ENCODE results near the gene WDSUB1. TPM values are rescaled to one million over a fixed set of nuclear protein-coding genes. Genes with fewer than 3 reads are reported as not detected.

The WDSUB1 gene
- total and polyA plus RNA-seq, 2 of the 4 experiments (the other 2 are of a cell fraction): 4.8 to 5.2 TPM

GRCh38 chr2:159225025-159226016 lies 61.2 kb downstream of the WDSUB1 start (continued):
- TF ChIP-seq FOS (IDR thresholded peaks at IDR 0.05; ENCODE audit: low read depth, low read length) (no peak), RAD21 (IDR thresholded peaks at IDR 0.05; ENCODE audit: low read length) (no peak)

- no TSS peak for BruUV-seq (replicated peaks)
- no peak overlapping the region for H3K56ac ChIP-seq (ENCODE audit: extremely low read depth, insufficient read depth, low read length)
- no peak overlapping the region for H2BK5ac ChIP-seq (ENCODE audit: low read depth, low read length, poor library complexity, severe bottlenecking)
- H4K91ac ChIP-seq (ENCODE audit: insufficient read depth, low read depth, low read length): no peak overlapping the region
- H4K20me1 ChIP-seq (ENCODE audit: insufficient read depth, low read length): no peaks in the 10 kb centered on the region
- H3K9me3 ChIP-seq (ENCODE audit: control insufficient read depth, insufficient read depth, low read length): no peaks in the 10 kb centered on the region
- no peak overlapping the region for H4K8ac ChIP-seq (ENCODE audit: low read depth in 2 of 2, low read length in 2 of 2)
- H3K4ac ChIP-seq (ENCODE audit: low read depth, low read length): no peak overlapping the region
- ATAC-seq (ENCODE audit: low read depth): no peak
- H2AK5ac ChIP-seq (ENCODE audit: low read depth, low read length): no peak overlapping the region
- H3K27ac ChIP-seq (ENCODE audit: insufficient read depth, low read length): no peak overlapping the region
- no peak for DNase-seq
- dilution Hi-C loops (cut with HindIII; ENCODE audit: low sequenced_read_pairs, unreplicated experiment): no loop called here
- H3K23ac ChIP-seq (ENCODE audit: low read depth, low read length): no peak overlapping the region
- WGBS, 2 experiments (ENCODE audit: extremely low coverage in 2 of 2, insufficient read length in 1 of 2): 95% methylated on average over 10 of the region's 17 CpGs; no CpG with 5 or more reads in 1 of the 2 experiments
- no peak overlapping the region for H2BK120ac ChIP-seq (ENCODE audit: low read depth, low read length)
- H3K14ac ChIP-seq (replicated peaks; ENCODE audit: low read depth, low read length): no peak overlapping the region
- H3K36me3 ChIP-seq (ENCODE audit: control insufficient read depth, insufficient read depth, low read length): peaks cover 56% of the 10 kb centered on the region
- no peak overlapping the region for H4K5ac ChIP-seq (ENCODE audit: low read depth, low read length)
- H3K9me1 ChIP-seq (ENCODE audit: insufficient read depth, low read length): peaks cover 4% of the 10 kb centered on the region; the same call in 1 of the 2 replicates
- no peak overlapping the region for H3K9ac ChIP-seq (ENCODE audit: low read depth, low read length)
- ChIA-PET CTCF (no interaction called here), POLR2A (ENCODE audit: unreplicated experiment) (no interaction called here)
- no peaks in the 10 kb centered on the region for H3K4me1 ChIP-seq (ENCODE audit: control insufficient read depth, insufficient read depth, low read length)
- H3K79me1 ChIP-seq (ENCODE audit: low read depth in 1 of 2, low read length in 2 of 2): no peaks in the 10 kb centered on the region; a peak in 1 of 4 replicates
- in situ Hi-C loops (cut with MboI; ENCODE audit: low sequenced_read_pairs): no loop called here
- intact Hi-C loops (cut with micrococcal nuclease): no loop called here
- H2BK15ac ChIP-seq (ENCODE audit: low read depth, low read length): no peak overlapping the region
- no peak overlapping the region for H3K4me3 ChIP-seq (ENCODE audit: insufficient read depth, low read depth, low read length)
- H3K27me3 ChIP-seq (ENCODE audit: control insufficient read depth, insufficient read depth, low read length): no peaks in the 10 kb centered on the region
- no peak overlapping the region for H2BK20ac ChIP-seq (ENCODE audit: low read depth, low read length)
- H2AFZ ChIP-seq (replicated peaks; ENCODE audit: low read length, poor library complexity): no peak overlapping the region
- no peak overlapping the region for H2AK9ac ChIP-seq (replicated peaks; ENCODE audit: low read depth, low read length, poor library complexity)
- no peak overlapping the region for H3K18ac ChIP-seq (ENCODE audit: low read depth, low read length)
- no peak overlapping the region for H3K4me2 ChIP-seq (ENCODE audit: low read depth, low read length)
- TF ChIP-seq USF2 (IDR thresholded peaks at IDR 0.05; ENCODE audit: low read depth, low read length) (no peak), MAFK (IDR thresholded peaks at IDR 0.05; ENCODE audit: low read depth, low read length) (no peak), MXI1 (IDR thresholded peaks at IDR 0.05; ENCODE audit: borderline replicate concordance, low read depth, low read length) (no peak), ELK1 (IDR thresholded peaks at IDR 0.05; ENCODE audit: borderline replicate concordance, low read depth, low read length) (no peak), CHD1 (IDR thresholded peaks at IDR 0.05; ENCODE audit: low read depth, low read length) (no peak), RCOR1 (IDR thresholded peaks at IDR 0.05; ENCODE audit: insufficient replicate concordance, low read length) (no peak), CTCF (conservative IDR thresholded peaks at IDR 0.05; ENCODE audit: low read depth, low read length) (no peak), FOS (IDR thresholded peaks at IDR 0.05; ENCODE audit: low read depth, low read length) (no peak)
Measured at GRCh38 chr2:159224061-159224813, 62.3 kb downstream of the WDSUB1 start.
